GM21390 (cell line): ENCODE data around the gene ATP5F1B.

ENCODE experiments used
- ATAC-seq: cut with Tn5 transposase; IDR thresholded peaks from one replicate; pipeline ENCODE4 v1.9.1; 2021; ENCODE audit not compliant: unreplicated experiment

ATP5F1B gene

GRCh38 chr12:56645717-56646446 lies at the start of gene ATP5F1B:
Gene ATP5F1B, minus strand, starts transcription at chr12:56645984. Its CDS starts 21 bp downstream, at chr12:56645963.
- peak; percentile 98 for ATAC-seq

GRCh38 chr12:56694161-56694560 lies 48.4 kb upstream of the ATP5F1B start:
- ATAC-seq, result no peak

- ATAC-seq, result no peak
Observed at GRCh38 chr12:56688846-56689109, 43.0 kb upstream of the ATP5F1B start.

GRCh38 chr12:56688129-56688845 lies 42.5 kb upstream of the ATP5F1B start, which contains the start of gene PTGES3:
Gene PTGES3, minus strand, starts transcription at chr12:56688284. Its CDS starts 285 bp downstream, at chr12:56687999.
- ATAC-seq, result peak; percentile 53

- peak; percentile 19 for ATAC-seq
Observed at GRCh38 chr12:56687223-56688128, 41.7 kb upstream of the ATP5F1B start.

GRCh38 chr12:56684745-56685359 lies 39.1 kb upstream of the ATP5F1B start:
- no peak for ATAC-seq

- no peak for ATAC-seq
Observed at GRCh38 chr12:56682323-56682722, 36.5 kb upstream of the ATP5F1B start.

GRCh38 chr12:56679883-56680575 lies 34.2 kb upstream of the ATP5F1B start:
- no peak for ATAC-seq

- no peak for ATAC-seq
Observed at GRCh38 chr12:56678852-56679251, 33.1 kb upstream of the ATP5F1B start.

- ATAC-seq, result peak; percentile 77
Observed at GRCh38 chr12:56677680-56678079, 31.9 kb upstream of the ATP5F1B start.

- ATAC-seq, result no peak
Observed at GRCh38 chr12:56676851-56677580, 31.2 kb upstream of the ATP5F1B start.

GRCh38 chr12:56671608-56672007 lies 25.8 kb upstream of the ATP5F1B start:
- ATAC-seq, result no peak

- no peak for ATAC-seq
Observed at GRCh38 chr12:56670836-56671235, 25.1 kb upstream of the ATP5F1B start.

GRCh38 chr12:56668197-56668457 lies 22.3 kb upstream of the ATP5F1B start:
- no peak for ATAC-seq

- ATAC-seq, result no peak
Observed at GRCh38 chr12:56661979-56662638, 16.3 kb upstream of the ATP5F1B start.

GRCh38 chr12:56661560-56661959 lies 15.8 kb upstream of the ATP5F1B start:
- no peak for ATAC-seq

GRCh38 chr12:56658921-56659320 lies 13.1 kb upstream of the ATP5F1B start:
- ATAC-seq, result no peak

GRCh38 chr12:56657416-56658379 lies 11.9 kb upstream of the ATP5F1B start:
- no peak for ATAC-seq
